Mucosa of rectum (tissue), 2 donors: Measurements from ENCODE around the gene PLCG2.

Source experiments
- H3K27ac ChIP-seq, 2 donors: one replicate each; pipeline ENCODE4 v1.7.0; 2013; ENCODE audit warnings: inconsistent platforms in 2 of 2, low read depth in 2 of 2, low read length in 2 of 2
- H3K27me3 ChIP-seq, 2 donors: one replicate each; pipeline ENCODE4 v1.7.0; 2013; ENCODE audit warnings: low read length in 2 of 2; ENCODE audit not compliant: control insufficient read depth in 2 of 2, insufficient read depth in 2 of 2
- H3K36me3 ChIP-seq, 2 donors: one replicate each; pipeline ENCODE4 v1.7.0; 2013; ENCODE audit warnings: low read length in 2 of 2; ENCODE audit not compliant: control insufficient read depth in 2 of 2, insufficient read depth in 2 of 2
- H3K4me1 ChIP-seq, 2 donors: one replicate each; pipeline ENCODE4 v1.7.0; 2013; ENCODE audit warnings: low read length in 2 of 2, mild to moderate bottlenecking in 1 of 2; ENCODE audit not compliant: control insufficient read depth in 2 of 2, insufficient read depth in 2 of 2
- H3K4me3 ChIP-seq, 2 donors: one replicate each; pipeline ENCODE4 v1.7.0; 2013; ENCODE audit warnings: low read length in 2 of 2
- H3K9ac ChIP-seq, 2 donors: one replicate each; pipeline ENCODE4 v1.7.0; 2013; ENCODE audit warnings: low read length in 2 of 2, low read depth in 1 of 2, mild to moderate bottlenecking in 1 of 2
- H3K9me3 ChIP-seq, 2 donors: one replicate each; pipeline ENCODE4 v1.7.0; 2013; ENCODE audit warnings: low read length in 2 of 2; ENCODE audit not compliant: control insufficient read depth in 2 of 2
- donor health status: healthy.
- donor health status: Normal muscosa, but diverticular disease.

Gene PLCG2

DNA sequence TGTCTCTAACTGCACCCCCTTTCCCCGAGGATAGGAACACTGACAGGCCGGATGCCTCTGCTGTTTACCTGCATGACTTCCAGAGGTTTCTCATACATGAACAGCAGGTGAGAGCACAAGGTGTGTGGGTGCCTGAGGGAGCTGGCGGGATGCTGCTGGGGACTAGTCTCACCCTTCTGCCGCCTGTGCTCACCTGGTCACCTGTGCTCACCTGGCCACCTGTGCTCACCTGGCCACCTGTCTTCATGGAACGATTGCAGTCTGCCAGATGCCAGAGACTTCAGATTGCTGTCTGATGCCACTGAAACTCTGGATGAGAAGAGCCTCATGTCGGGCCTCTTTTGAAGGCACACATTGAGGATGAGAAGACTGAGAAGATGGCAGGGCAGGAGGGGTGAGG lies 104.1 kb downstream of the PLCG2 start:
- H3K36me3 ChIP-seq: no peaks in the 10 kb centered on the region
- no peaks in the 10 kb centered on the region for H3K27me3 ChIP-seq
- H3K27ac ChIP-seq: no peak overlapping the region

DNA sequence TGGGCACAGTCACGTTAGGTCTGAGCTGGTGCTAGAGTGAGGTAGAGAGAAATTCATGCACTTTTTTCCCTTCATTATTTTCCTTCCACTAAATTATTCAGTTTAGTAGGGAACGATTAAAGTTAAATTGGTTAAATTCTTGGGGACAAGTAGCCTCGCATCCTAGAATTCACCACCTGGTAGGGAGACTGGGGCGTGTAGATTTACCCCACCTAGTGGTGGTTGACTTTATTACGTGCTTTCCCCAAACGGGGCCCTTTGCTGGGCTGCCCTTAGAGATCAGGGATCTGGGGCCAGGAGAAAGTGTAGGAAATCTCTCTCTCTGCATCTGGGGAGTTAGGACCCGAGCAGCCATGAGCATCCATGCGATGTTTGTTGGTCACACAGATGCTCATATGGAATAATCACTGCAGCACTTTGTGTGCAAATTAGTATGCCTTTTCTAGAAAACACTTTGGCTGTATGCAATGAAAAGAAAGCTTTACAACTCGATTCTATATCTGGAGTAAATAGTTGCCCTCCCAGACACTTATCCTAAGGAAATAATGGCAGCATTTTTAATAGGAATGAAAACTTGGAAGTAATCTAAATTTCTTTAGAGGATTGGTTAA lies 107.0 kb downstream of the PLCG2 start:
- Histone ChIP-seq H3K36me3 (no peaks in the 10 kb centered on the region), H3K27ac (no peak overlapping the region), H3K4me3 (no peak overlapping the region), H3K9me3 (no peaks in the 10 kb centered on the region), H3K4me1 (no peaks in the 10 kb centered on the region), H3K9ac (no peak overlapping the region), H3K27me3 (no peaks in the 10 kb centered on the region)

More for the DNA sequence above, 104.1 kb downstream of the PLCG2 start:
- Histone ChIP-seq H3K4me1 (no peaks in the 10 kb centered on the region), H3K9ac (no peak overlapping the region), H3K4me3 (no peak overlapping the region), H3K9me3 (no peaks in the 10 kb centered on the region)

DNA sequence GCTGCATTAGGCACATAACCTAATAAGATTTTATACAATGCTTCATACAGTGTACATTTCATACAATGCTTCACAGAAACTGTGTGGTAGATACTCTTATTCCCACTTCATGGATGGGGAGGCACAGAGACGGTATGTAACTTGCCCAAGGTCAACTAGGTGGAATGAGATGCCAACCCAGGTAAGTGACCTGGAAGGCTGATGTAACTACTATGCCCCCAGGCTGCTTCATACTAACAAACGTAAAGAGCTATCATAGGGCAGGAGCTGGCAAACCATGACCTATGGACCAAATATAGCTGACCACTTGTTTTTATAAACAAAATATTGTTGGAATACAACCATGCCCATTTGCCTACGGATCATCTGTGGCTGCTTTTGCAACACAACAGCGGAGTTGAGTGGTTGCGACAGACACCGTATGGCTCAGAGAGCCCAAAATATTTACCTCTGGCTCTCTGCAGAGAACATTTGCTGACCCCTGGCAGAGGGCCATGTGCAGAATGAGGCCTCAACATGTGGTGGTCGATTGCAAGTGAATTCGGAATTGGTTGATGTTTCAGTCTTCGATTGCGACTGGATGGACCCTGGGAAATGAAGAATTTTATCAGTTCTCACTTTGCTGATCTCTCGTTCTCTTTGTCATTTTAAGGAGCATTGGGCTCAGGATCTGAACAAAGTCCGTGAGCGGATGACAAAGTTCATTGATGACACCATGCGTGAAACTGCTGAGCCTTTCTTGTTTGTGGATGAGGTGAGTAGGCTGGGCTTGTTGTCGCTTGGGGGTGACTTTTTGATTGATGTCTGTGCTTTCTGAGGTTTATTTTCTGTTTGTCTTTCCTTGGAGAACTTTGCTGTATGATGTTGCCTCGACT lies 109.7 kb downstream of the PLCG2 start:
- Histone ChIP-seq H3K36me3 (peaks cover 0 to 4% of the 10 kb centered on the region in 2 donors), H3K9ac (no peak overlapping the region), H3K4me3 (no peak overlapping the region), H3K27me3 (peaks cover 0 to 4% of the 10 kb centered on the region in 2 donors), H3K27ac (no peak overlapping the region), H3K4me1 (no peaks in the 10 kb centered on the region), H3K9me3 (no peaks in the 10 kb centered on the region)

DNA sequence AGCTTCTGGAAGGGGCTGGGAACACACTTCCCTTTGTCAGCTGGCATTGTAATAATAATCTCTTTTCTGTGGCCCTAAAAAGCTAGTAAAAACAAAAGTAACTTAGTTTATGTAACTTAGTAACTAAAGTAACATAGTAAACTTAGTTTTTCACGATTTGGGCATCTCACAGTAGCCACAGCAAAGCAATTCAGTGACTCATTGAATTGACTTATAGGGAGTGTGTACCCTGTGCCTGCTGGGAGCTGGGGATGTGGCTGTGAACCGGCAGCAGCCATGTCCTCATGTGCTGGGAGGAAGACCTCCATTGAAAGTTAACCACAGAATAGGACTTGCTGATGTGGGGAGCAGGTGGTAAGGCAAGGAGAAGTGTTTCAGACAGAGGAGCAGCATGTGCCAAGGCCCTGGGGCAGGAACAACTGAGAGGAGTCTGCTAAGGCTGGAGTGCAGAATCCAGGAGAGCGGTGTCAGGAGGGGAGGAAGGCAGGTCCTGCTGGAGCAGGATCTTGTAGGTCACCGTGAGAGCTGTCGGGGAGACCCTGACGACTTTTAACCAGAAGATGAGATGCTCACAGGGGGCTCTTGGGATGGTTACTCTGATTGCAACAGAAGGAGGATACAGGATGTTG lies 112.8 kb downstream of the PLCG2 start:
- Histone ChIP-seq H3K36me3 (peaks cover 0 to 4% of the 10 kb centered on the region in 2 donors), H3K27ac (no peak overlapping the region), H3K9me3 (no peaks in the 10 kb centered on the region), H3K4me1 (no peaks in the 10 kb centered on the region), H3K9ac (no peak overlapping the region), H3K4me3 (no peak overlapping the region), H3K27me3 (peaks cover 0 to 4% of the 10 kb centered on the region in 2 donors)

DNA sequence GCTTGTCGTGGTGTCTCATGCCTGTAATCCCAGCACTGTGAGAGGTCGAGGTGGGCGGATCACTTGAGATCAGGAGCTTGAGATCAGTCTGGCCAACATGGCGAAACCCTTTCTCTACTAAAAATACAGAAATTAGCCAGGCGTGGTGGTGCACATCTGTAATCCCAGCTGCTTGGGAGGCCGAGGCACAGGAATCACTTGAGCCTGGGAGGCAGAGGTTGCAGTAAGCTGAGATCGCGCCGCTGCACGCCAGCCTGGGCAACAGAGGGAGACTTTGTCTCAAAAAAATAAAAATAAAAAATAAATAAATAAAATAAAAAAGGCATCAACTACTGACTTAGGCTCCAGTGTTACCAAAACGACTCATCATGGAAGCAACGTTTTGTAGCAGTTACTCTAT lies 115.5 kb downstream of the PLCG2 start:
- Histone ChIP-seq H3K27me3 (peaks cover 0 to 4% of the 10 kb centered on the region in 2 donors), H3K9ac (no peak overlapping the region), H3K4me3 (no peak overlapping the region), H3K27ac (no peak overlapping the region), H3K9me3 (no peaks in the 10 kb centered on the region), H3K36me3 (peaks cover 0 to 7% of the 10 kb centered on the region in 2 donors), H3K4me1 (no peaks in the 10 kb centered on the region)

DNA sequence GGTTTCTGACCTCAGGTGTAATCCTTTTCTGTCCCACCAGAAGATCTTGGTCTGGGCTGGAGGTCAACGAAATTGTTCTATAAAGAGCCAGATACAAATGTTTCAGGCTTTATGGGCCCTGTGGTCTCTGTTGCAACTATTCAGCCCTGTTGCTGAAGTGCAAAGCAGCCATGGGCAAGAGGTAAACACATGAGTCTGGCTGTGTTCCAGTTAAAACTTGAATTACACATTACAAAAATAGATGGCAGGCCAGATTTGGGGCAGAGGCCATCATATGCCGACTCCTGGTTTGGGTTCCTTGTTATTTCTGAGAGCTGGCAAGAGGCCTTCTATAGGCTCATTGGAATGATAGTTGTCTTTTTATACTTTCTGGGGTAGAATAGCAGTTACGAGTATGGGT lies 117.8 kb downstream of the PLCG2 start:
- Histone ChIP-seq H3K9ac (no peak overlapping the region), H3K9me3 (no peaks in the 10 kb centered on the region), H3K36me3 (peaks cover 0 to 12% of the 10 kb centered on the region in 2 donors), H3K27me3 (peaks cover 0 to under 1% of the 10 kb centered on the region in 2 donors), H3K4me1 (no peaks in the 10 kb centered on the region), H3K4me3 (no peak overlapping the region), H3K27ac (no peak overlapping the region)

DNA sequence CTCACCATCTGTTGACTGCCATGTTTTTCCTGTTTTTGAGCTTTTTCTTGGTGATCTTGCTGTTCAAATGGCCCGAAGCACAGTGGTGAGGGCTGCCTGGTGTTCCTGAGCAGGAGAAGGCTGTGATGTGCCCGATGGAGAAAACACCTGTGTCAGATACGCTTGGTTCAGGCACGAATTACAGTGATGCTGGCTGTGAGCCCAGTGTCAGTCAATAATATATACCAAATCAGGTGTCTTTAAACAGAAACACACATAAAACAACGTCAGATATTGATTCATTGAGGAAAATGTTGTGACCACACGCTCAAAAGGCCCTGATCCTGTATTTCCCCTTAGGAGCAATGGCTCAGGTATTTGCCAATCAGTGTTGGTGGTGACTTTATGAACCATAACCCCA lies 120.5 kb downstream of the PLCG2 start:
- H3K9me3 ChIP-seq: no peaks in the 10 kb centered on the region
- H3K4me1 ChIP-seq: no peaks in the 10 kb centered on the region
- no peak overlapping the region for H3K4me3 ChIP-seq
- no peak overlapping the region for H3K27ac ChIP-seq
- H3K36me3 ChIP-seq: peaks cover 0 to 25% of the 10 kb centered on the region in 2 donors
- no peaks in the 10 kb centered on the region for H3K27me3 ChIP-seq
- H3K9ac ChIP-seq: no peak overlapping the region

DNA sequence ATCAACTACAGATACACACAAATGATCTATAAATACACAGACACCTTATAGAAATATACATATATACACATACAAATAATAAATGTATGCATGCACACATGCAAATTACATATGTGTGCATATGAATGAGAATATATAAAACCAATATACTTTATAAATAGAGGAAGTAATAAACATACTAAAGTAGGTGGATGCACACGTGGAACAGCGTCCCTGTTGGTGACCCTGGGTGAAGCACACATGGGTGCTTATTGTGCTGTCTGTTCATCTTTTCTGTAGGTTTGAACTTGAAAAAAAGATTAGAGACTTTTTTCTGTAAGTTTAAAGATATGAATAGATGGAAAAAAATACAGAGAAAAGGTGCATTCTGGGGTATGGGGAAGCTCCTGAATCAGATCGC lies 120.9 kb downstream of the PLCG2 start:
- peaks cover 0 to 25% of the 10 kb centered on the region in 2 donors for H3K36me3 ChIP-seq
- H3K27ac ChIP-seq: no peak overlapping the region
- H3K4me3 ChIP-seq: no peak overlapping the region
- no peaks in the 10 kb centered on the region for H3K9me3 ChIP-seq
- no peak overlapping the region for H3K9ac ChIP-seq
- no peaks in the 10 kb centered on the region for H3K27me3 ChIP-seq
- H3K4me1 ChIP-seq: no peaks in the 10 kb centered on the region

DNA sequence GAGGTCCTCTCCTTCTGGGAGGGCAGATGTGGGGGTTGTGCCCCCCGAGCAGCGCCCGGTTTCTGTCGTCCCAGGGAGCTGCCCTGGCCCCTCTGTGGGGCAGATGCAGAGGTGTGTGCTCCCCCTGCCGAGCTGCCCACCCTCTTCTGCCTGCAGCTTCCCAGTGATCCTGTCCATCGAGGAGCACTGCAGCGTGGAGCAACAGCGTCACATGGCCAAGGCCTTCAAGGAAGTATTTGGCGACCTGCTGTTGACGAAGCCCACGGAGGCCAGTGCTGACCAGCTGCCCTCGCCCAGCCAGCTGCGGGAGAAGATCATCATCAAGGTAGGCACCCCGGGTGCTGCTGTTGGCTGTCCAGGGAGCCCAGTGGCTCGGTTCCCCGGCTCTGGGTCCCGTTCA lies 121.4 kb downstream of the PLCG2 start:
- no peak overlapping the region for H3K27ac ChIP-seq
- no peak overlapping the region for H3K4me3 ChIP-seq

DNA sequence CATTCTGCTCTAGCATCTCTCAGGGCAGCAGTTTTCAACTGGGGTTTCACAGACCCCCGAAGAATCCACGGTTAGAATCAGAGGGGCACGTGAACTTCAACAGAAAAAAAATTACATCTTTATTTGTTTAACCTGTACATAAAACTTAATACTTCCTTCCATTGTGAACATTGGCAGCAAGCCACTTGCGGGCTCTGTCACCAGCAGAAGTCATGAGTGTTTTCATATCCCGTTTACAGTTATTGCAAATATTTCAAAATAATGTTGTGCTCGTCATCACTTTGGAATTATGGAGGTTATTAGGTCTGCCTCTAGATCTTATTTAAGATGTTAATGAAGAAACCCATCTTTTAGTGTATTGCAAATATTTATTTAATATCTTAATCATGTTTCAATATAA lies 122.4 kb downstream of the PLCG2 start:
- Histone ChIP-seq H3K27ac (no peak overlapping the region), H3K9ac (no peak overlapping the region), H3K4me1 (no peaks in the 10 kb centered on the region)

More for the DNA sequence above, 121.4 kb downstream of the PLCG2 start:
- H3K4me1 ChIP-seq: no peaks in the 10 kb centered on the region
- no peaks in the 10 kb centered on the region for H3K9me3 ChIP-seq
- no peaks in the 10 kb centered on the region for H3K27me3 ChIP-seq
- H3K9ac ChIP-seq: no peak overlapping the region
- H3K36me3 ChIP-seq: peaks cover 0 to 25% of the 10 kb centered on the region in 2 donors

More for the DNA sequence above, 122.4 kb downstream of the PLCG2 start:
- Histone ChIP-seq H3K9me3 (no peaks in the 10 kb centered on the region), H3K27me3 (no peaks in the 10 kb centered on the region), H3K4me3 (no peak overlapping the region), H3K36me3 (peaks cover 0 to 27% of the 10 kb centered on the region in 2 donors)
